Adrenal gland (tissue), 5 donors: ENCODE measurements around the gene KCNMA1.

Source experiments
- CTCF ChIP-seq, 6 experiments: fragments of 450-650 bp in 4 of 6; fragments of 200-600 bp in 2 of 6; sonication (generic) in 1 of 6; IDR thresholded peaks; 1 replicate in 5 of 6; 2 replicates in 1 of 6; pipeline versions ENCODE4 v1.5.1 to v1.8.0; 2016 to 2021; ENCODE audit warnings: antibody characterized with exemption in 6 of 6, mild to moderate bottlenecking in 2 of 6, moderate library complexity in 1 of 6
- POLR2A ChIP-seq, 2 donors: fragments of 450-650 bp; IDR thresholded peaks; one replicate each; pipeline ENCODE4 v1.6.1; 2017; ENCODE audit warnings: antibody characterized with exemption in 2 of 2, mild to moderate bottlenecking in 2 of 2, moderate library complexity in 1 of 2
- donor health status: DM: no; HTN: no; CAD: no.

- no peak for TF ChIP-seq CTCF (IDR thresholded peaks at IDR 0.05)
- TF ChIP-seq POLR2A (IDR thresholded peaks at IDR 0.05) = no peak
Measured at GRCh38 chr10:77601488-77601887, 36.1 kb downstream of the KCNMA1 start.
